Fibroblast of mammary gland (primary cell): ENCODE measurements around the gene BMERB1.

Experiments used
- DNase-seq: peaks from one replicate; pipeline ENCODE4 v3.0.0-alpha.2; 2010; ENCODE audit warnings: low read depth
- H3K4me3 ChIP-seq: 2 replicates; pipeline ENCODE4 v1.5.1; 2011; ENCODE audit warnings: low read depth, mild to moderate bottlenecking, low read length, moderate library complexity; ENCODE audit not compliant: control insufficient read depth
- TF ChIP-seq, protein P1 (sequence below): conservative IDR thresholded peaks from 2 replicates; pipeline ENCODE4 v1.5.1; 2011; ENCODE audit warnings: low read depth, low read length, inconsistent platforms; ENCODE audit not compliant: control insufficient read depth, insufficient read depth

Gene BMERB1

GRCh38 chr16:15507959-15508627 is 73.7 kb downstream of the BMERB1 start:
- TF ChIP-seq, protein P1, sequence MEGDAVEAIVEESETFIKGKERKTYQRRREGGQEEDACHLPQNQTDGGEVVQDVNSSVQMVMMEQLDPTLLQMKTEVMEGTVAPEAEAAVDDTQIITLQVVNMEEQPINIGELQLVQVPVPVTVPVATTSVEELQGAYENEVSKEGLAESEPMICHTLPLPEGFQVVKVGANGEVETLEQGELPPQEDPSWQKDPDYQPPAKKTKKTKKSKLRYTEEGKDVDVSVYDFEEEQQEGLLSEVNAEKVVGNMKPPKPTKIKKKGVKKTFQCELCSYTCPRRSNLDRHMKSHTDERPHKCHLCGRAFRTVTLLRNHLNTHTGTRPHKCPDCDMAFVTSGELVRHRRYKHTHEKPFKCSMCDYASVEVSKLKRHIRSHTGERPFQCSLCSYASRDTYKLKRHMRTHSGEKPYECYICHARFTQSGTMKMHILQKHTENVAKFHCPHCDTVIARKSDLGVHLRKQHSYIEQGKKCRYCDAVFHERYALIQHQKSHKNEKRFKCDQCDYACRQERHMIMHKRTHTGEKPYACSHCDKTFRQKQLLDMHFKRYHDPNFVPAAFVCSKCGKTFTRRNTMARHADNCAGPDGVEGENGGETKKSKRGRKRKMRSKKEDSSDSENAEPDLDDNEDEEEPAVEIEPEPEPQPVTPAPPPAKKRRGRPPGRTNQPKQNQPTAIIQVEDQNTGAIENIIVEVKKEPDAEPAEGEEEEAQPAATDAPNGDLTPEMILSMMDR: no peak
- no peak for DNase-seq
- no peak overlapping the region for H3K4me3 ChIP-seq

DNA sequence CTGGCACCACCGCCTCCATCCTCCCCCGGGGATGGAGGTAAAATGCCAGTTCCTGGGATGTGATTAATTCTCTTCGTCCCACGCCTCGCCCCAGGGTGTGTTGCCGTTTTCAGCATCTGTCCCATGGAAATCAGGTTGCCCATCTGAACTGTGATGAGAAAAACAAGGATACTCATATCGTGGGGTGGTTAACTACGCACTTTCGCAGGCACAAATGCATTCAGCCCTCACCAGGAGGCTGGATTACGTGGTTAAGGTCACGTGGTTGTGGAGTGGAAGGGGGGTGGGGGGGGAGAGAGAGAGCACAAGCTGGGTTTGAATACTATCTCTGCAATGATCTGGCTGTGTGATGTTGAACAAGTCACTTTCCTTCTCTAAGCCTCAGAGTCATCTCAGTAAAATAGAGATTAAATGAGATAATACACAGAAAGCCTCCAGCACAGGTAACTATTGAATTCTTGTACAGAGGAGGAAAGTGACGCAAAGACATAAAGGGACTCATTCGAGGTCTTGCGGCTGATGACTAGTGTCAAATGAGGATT is 74.7 kb downstream of the BMERB1 start:
- no peak overlapping the region for H3K4me3 ChIP-seq
- TF ChIP-seq, protein P1: no peak
- no peak for DNase-seq

DNA sequence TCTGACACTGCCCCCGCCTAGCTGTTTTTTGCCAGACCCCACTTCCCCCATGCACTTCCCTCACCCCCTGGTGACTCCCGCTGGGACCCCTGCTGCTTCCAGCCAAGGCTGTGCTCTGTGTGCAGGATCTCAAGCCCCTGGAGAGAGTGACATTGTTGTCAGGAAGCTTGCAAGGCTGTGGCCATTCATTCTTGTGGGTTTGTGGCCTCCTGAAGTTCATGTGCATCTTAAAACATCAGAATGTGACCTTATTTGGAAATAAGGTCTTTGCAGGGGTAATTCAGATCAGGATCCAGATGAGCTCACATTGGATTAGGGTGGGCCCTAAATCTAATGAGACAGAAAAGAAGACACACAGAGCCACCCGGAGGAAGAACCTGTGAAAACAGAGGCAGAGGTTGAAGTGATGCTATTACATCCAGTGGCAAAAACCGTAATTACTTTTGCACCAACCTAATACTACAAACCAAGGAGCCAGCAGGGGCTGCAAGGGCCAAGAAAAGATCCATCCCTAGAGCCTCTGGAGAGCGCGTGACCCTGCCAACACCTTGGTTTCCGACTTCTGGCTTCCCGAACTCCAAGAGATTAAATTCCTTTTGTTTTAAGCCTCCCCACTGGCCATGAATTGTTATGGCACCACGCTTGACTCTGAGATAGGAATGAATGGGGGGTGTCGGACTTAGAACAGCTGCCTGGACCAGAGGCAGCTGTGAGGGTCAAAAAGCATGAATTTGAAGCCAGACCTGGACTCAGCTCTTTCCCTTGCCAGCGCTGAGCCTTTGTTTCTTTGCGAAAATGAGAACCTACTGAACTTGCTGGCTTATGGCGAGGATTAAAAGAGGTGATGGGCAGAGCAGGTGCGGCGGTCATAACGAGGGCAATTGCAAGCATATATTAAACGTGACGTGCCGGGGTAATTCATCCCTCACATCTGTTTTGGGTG is 75.5 kb downstream of the BMERB1 start:
- TF ChIP-seq, protein P1: no peak
- peak; percentile 49 for DNase-seq
- H3K4me3 ChIP-seq: no peak overlapping the region

GRCh38 chr16:15510992-15511391 is 76.6 kb downstream of the BMERB1 start:
- no peak for DNase-seq
- H3K4me3 ChIP-seq: no peak overlapping the region
- TF ChIP-seq, protein P1: no peak

DNA sequence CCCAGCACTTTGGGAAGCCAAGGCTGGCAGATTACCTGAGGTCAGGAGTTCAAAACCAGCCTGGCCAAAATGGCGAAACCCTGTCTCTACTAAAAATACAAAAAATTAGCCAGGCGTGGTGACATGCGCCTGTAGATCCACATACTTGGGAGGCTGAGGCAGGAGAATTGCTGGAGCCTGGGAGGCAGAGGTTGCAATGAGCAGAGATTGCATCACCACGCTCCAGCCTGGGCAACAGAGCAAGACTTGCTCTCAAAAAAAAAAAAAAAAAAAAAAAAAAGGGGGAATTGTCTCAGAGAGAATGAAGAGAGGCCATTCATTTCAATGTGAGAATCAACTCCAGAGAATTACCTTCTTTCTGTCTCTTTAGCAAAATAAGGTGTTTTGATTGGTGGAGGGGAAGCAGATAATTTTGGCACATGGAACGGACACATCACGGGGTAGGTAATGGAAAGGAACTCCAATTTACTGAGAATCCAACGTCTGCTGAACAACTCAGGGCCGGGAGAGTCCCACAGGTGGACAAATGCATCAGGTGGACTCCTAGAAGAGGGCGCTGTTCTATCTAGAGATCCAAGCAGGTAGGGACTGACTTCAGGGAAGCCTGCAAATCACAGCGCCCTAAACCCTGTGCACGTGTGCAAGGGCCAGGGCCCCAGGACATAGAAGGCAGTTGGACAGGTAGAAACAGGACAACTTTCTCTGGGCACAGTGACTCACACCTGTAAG is 77.5 kb downstream of the BMERB1 start:
- DNase-seq: no peak
- H3K4me3 ChIP-seq: no peak overlapping the region

DNA sequence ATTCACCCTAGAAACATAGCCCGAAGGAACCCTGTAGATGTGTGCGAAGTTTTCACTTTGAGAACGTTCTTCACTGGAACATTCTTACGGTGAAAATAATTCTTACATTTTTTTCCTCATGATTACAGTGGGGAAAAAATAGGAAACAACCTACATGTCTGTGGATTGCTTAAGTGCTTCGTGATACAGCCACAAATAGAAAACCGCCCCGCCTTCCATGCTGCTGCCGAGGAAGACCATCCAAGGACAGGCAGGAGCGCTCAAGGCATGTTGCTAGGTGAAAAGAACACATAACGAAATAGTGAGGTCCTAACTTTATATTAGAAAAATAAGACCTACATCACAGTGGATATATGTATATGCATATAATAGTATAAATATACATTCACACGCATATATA is 78.8 kb downstream of the BMERB1 start:
- H3K4me3 ChIP-seq: no peak overlapping the region
- TF ChIP-seq, protein P1: no peak
- DNase-seq: no peak

More for the DNA sequence above, 77.5 kb downstream of the BMERB1 start:
- TF ChIP-seq, protein P1: no peak
